GM12892 (cell line): Measurements from ENCODE around the gene CCDC167.

ENCODE experiments used
- DNase-seq: peaks from one replicate; pipeline ENCODE4 v3.0.0; 2011; ENCODE audit not compliant: insufficient read length
- FAIRE-seq: peaks from 2 replicates; lab custom pipeline; 2011; peaks lifted over from hg19 to GRCh38; lab: Jason Lieb, UNC
- POLR2A ChIP-seq: IDR thresholded peaks from 2 replicates; pipeline ENCODE4 v1.6.1; 2011; ENCODE audit warnings: low read depth, low read length, control low read depth
- POLR2AphosphoS5 ChIP-seq: IDR thresholded peaks from 2 replicates; pipeline ENCODE4 v1.6.1; 2011; ENCODE audit warnings: low read depth, low read length, control low read depth
- TAF1 ChIP-seq: IDR thresholded peaks from 2 replicates; pipeline ENCODE4 v1.6.1; 2011; ENCODE audit warnings: low read depth, mild to moderate bottlenecking, control low read depth, low read length, borderline replicate concordance

CCDC167 gene

DNA sequence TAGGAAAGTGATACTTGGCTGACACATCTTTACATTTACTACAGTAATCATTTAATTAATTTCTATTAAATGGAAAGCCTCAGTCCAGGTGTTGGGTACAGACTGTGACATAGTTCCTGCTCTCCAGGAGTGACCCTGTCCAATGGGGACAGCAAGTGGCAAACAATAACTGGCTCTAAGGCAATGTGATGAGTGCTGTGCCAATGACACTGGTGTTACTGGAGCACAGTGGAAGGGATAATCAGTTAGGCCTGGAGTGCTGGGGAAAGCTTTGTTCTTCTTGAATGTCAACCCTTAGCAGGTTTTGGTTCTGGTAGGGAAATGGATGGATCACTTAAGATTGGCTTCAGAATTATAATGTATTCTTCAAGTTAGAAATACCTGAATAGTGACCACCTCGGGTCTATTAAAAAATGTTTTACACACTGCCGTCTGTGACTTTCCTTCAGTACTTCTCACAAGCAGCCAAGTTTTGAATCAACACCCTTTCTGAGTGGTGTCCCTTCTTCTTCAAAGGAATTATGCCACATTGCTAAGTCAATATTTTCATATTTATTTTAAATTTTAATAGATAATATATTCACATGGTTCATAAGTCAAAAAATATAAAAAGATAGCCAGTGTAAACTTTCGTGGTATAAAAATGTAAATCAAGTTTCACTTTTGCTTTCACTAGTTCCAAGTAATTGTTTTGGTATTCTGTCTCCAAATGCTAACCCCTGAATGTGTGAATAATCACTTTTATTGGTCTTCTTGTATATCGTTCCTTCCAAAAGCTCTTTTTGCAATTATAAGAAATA lies 57.1 kb downstream of the CCDC167 start:
- DNase-seq (no peak), FAIRE-seq (no peak)
- TF ChIP-seq POLR2A (no peak), TAF1 (no peak), POLR2AphosphoS5 (no peak)

DNA sequence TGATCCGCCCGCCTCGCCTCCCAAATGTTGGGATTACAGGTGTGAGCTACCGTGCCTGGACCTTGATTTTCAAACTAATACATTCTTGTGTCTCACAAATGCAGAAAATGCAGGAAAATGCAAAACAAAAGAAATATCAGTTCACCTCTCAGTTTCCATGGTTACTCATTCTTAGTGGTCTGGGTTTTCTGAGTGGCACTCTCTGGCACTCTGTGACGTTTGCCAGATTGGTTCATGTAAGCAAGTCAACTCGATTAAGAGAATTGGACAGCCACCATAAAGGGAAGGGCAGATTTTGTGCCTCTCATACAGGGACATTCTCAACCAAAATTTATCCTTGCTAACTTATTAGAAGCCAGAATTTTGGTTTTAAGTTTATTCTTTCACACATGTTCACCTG lies 58.0 kb downstream of the CCDC167 start:
- no peak for DNase-seq
- no peak for FAIRE-seq
- TF ChIP-seq POLR2A (no peak), POLR2AphosphoS5 (no peak), TAF1 (no peak)

DNA sequence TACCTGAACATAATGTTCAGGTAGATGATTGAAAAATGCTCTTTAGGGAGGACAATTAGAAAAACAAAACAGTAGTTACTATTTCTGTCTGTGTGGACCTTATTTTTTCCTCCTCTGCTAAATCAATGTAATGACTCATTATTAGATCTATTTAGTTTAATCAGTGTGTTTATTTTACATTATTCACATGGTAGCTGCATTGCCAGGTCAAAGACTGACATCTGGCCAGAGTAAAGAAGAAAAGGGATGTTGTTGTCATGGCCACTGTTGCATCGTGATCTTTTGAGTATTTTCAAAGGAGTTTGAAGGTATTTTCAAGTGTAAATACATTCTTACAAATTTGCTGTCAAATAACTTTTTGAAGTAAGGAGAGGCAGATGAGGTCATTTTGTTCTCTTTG lies 60.8 kb downstream of the CCDC167 start:
- TF ChIP-seq POLR2A (no peak), POLR2AphosphoS5 (no peak), TAF1 (no peak)
- DNase-seq (no peak), FAIRE-seq (no peak)

- FAIRE-seq (no peak), DNase-seq (no peak)
- TF ChIP-seq TAF1: no peak
Measured at GRCh38 chr6:37435816-37436215, 63.9 kb downstream of the CCDC167 start.

- DNase-seq: no peak
- FAIRE-seq: no peak
- TF ChIP-seq POLR2A (no peak), POLR2AphosphoS5 (no peak), TAF1 (no peak)
Measured at GRCh38 chr6:37435373-37435772, 64.3 kb downstream of the CCDC167 start.

GRCh38 chr6:37433657-37434271 lies 65.9 kb downstream of the CCDC167 start:
- FAIRE-seq (peak; percentile 56), DNase-seq (peak; percentile 43)
- TF ChIP-seq POLR2A: no peak
- 0 out of 2 replicates have a peak, but pooled peaks have one; percentile 28 for TF ChIP-seq TAF1
- TF ChIP-seq POLR2AphosphoS5: no peak; the same call in 1 of the 2 replicates
